ENCODE results near the gene RGS12. TPM values are rescaled to one million over a fixed set of nuclear protein-coding genes. Genes with fewer than 3 reads are reported as not detected.

Gene RGS12
- total RNA-seq, 4 donors from 2014 or later: 14.6 to 25.1 (median 20.9) TPM

DNA sequence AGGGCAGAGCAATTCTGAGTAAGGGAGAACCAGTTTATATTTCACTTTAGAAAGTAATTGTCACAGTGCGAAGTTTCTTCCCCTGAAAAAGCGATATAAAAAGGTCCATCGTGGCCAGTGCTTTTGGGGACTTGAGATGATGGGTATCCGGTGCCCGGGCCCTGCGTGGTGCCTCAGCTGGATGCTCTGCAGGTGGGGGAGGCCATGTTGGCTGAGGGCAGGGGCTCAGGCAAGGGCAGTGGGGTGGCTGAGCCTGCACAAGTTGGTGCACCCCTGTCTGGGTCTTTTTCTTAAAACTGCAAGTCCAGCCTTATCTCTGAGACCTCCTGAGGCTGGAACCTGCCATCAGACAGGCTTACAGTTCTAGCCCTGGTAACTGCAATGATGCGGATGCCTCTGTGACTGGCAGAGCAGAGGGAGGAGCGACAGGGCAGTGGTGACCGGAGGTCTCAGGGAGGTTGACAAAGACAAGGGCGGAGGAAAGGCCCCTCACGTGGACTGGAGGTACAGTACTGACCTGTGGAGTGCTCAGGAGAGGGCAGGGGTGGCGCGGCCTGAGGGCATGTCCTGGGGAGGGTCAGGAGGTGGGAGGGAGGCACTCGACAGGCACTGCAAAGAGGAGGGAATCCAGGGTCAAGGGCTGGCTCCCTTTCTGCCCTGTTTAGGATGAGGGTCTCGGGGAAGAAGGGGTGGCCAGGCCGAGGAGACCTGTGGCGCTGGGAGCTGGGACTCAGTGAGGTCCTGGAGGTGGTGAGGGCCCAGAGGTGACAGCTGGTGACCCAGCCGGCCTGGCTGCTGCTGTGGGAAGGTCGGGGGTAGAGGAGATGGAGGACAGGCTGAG, 1.8 kb downstream of the RGS12 start:
- Histone ChIP-seq H3K9me3 (no peaks in the 10 kb centered on the region), H3K4me3 (replicated peaks in 1 of 3) (no peak overlapping the region), H3K36me3 (no peaks in the 10 kb centered on the region), H3K27ac (peak overlapping the region in 1 of 3 donors; percentile 56), H3K4me1 (peaks cover 9 to 26% of the 10 kb centered on the region in 2 donors), H3K27me3 (no peaks in the 10 kb centered on the region)
- intact Hi-C loops (cut with DNase I): loop anchor here (5.0 kb wide), 1 partner anchor 222 kb away; the partner anchor contains the start of genes HTT and HTT-AS
- TF ChIP-seq, protein P1, sequence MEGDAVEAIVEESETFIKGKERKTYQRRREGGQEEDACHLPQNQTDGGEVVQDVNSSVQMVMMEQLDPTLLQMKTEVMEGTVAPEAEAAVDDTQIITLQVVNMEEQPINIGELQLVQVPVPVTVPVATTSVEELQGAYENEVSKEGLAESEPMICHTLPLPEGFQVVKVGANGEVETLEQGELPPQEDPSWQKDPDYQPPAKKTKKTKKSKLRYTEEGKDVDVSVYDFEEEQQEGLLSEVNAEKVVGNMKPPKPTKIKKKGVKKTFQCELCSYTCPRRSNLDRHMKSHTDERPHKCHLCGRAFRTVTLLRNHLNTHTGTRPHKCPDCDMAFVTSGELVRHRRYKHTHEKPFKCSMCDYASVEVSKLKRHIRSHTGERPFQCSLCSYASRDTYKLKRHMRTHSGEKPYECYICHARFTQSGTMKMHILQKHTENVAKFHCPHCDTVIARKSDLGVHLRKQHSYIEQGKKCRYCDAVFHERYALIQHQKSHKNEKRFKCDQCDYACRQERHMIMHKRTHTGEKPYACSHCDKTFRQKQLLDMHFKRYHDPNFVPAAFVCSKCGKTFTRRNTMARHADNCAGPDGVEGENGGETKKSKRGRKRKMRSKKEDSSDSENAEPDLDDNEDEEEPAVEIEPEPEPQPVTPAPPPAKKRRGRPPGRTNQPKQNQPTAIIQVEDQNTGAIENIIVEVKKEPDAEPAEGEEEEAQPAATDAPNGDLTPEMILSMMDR (IDR thresholded peaks at IDR 0.05): no peak
- no peak for TF ChIP-seq POLR2A (IDR thresholded peaks at IDR 0.05)
- WGBS, 2 donors: 89% methylated on average over 19 of the region's 19 CpGs
- DNase-seq: peak in 1 of 2 donors; percentile 1

DNA sequence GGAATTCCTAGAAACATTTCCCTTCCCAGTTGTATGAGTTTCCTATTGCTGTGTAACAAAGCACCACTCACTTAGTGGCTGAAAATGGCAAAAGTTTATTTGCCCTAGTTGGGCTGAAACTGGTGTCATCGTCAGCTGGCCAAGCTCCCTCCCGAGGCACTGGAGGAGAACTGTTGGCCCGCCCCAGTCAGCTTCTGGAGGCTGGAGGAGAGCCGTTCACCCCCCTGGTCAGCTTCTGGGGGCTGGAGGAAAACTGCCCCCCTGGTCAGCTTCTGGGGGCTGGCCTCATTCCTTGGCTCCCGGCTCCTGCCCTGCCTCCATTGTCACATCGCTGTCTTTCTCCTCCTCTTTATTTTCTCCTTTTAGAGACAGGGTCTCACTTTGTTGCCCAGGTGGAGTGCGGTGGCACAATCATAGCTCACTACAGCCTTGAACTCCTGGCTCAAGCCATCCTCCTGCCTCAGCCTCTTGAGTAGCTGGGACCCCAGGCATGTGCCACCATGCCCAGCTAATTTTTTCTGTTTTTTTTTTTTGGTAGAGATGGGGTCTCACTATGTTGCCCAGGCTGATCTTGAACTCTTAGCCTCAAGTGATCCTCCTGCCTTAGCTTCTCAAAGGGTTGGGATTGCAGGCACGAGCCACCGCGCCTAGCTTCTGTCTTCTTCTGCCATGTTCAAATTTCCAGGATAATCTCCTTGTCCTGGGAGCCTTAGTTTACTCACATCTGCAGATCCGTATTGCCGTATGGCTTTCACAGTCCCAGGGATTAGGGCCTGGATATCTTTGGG, 3.2 kb downstream of the RGS12 start:
- H3K4me1 ChIP-seq: peaks cover 9 to 31% of the 10 kb centered on the region in 2 donors
- no peak overlapping the region for H3K27ac ChIP-seq
- H3K36me3 ChIP-seq: no peaks in the 10 kb centered on the region
- intact Hi-C loops (cut with DNase I): no loop called here
- DNase-seq: peak in 1 of 2 donors; percentile 3
- no peaks in the 10 kb centered on the region for H3K27me3 ChIP-seq
- TF ChIP-seq POLR2A (IDR thresholded peaks at IDR 0.05): no peak
- TF ChIP-seq, protein P1 (IDR thresholded peaks at IDR 0.05): no peak
- 88 to 93% methylated on average over 12 of the region's 12 CpGs for WGBS, 2 donors
- H3K9me3 ChIP-seq: no peaks in the 10 kb centered on the region
- no peak overlapping the region for H3K4me3 ChIP-seq (replicated peaks in 1 of 3)

DNA sequence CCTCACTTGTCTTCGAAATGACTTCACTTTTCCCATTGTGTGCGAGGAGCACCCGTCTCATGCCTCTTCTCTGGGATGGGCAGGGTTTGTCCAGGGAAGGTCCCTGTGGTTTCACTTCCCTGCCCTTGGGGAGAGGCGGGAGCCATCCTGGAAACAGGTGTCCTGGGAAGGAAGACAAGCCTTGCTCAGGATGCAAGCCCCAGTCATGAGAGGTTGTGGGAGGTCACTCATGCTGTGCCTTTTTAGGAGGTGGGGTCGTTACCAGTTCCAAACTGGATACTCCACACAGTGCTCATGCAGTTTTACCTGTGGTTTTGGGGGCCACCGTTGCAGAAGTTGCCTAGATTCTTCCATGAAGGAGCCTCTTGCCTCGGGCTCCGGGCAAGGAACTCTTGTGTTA, 3.8 kb downstream of the RGS12 start:
- no peak overlapping the region for H3K27ac ChIP-seq
- H3K9me3 ChIP-seq: no peaks in the 10 kb centered on the region
- H3K36me3 ChIP-seq: no peaks in the 10 kb centered on the region
- intact Hi-C loops (cut with DNase I): no loop called here
- peaks cover 2 to 25% of the 10 kb centered on the region in 2 donors for H3K4me1 ChIP-seq
- H3K27me3 ChIP-seq: no peaks in the 10 kb centered on the region
- DNase-seq: no peak
- H3K4me3 ChIP-seq (replicated peaks in 1 of 3): no peak overlapping the region
- WGBS, 2 donors: 91 to 96% methylated on average over 8 of the region's 8 CpGs
- TF ChIP-seq, protein P1 (IDR thresholded peaks at IDR 0.05): no peak

DNA sequence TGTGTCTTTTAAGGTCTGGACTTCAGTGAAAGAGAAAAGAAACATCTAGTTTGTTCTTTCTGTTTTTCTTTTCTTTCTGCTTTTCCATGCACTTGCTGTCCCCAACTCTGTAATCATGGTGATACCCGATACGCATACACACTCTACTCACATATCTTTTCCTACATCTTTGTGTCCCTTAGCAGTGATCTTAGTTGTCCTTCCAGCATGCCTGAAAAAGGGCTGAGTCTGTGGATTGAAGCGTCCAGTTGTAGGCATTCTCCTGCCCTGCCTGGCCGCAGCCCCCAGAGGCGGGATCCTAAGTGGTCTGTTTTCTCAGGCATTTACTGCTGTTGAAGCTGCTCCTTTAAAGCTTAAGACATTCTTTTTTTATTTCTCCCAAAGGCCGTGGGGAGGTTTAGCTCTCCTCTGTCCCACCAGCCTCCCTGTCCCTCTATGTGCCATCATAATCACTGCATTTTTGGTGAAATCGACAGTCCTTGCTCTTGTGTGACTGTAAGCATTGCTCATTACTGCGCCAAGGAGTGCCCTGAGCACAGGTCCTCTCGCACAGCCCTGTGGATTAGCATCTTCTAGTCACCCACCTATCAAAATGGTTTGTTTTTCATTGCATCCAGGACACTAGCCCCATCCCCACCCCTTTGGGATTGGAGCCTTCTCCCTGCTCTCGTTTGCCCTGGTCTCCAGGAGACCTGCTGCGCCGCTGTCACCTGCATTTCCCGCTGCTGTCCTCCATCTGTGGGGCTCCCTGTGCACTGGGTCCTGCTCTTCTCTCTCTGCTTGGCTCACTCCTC, 4.4 kb downstream of the RGS12 start:
- intact Hi-C loops (cut with DNase I): no loop called here
- Histone ChIP-seq H3K36me3 (no peaks in the 10 kb centered on the region), H3K27me3 (no peaks in the 10 kb centered on the region), H3K9me3 (no peaks in the 10 kb centered on the region), H3K4me3 (replicated peaks in 1 of 3) (no peak overlapping the region), H3K4me1 (peaks cover 0 to 24% of the 10 kb centered on the region in 2 donors), H3K27ac (no peak overlapping the region)
- TF ChIP-seq, protein P1 (IDR thresholded peaks at IDR 0.05): no peak
- TF ChIP-seq POLR2A (IDR thresholded peaks at IDR 0.05): no peak
- no peak for DNase-seq
- WGBS, 2 donors: 89 to 94% methylated on average over 13 of the region's 13 CpGs

Measured in thyroid gland (tissue), 4 donors.